Ishikawa (cell line): ENCODE data around the gene RNF10.

Source experiments
- CEBPB ChIP-seq: IDR thresholded peaks from 2 replicates; pipeline ENCODE4 v1.6.1; 2012
- EP300 ChIP-seq: IDR thresholded peaks from 2 replicates; pipeline ENCODE4 v1.6.1; 2012; ENCODE audit warnings: borderline replicate concordance
- YY1 ChIP-seq: IDR thresholded peaks from 2 replicates; pipeline ENCODE4 v1.6.1; 2012; ENCODE audit warnings: low read depth

DNA sequence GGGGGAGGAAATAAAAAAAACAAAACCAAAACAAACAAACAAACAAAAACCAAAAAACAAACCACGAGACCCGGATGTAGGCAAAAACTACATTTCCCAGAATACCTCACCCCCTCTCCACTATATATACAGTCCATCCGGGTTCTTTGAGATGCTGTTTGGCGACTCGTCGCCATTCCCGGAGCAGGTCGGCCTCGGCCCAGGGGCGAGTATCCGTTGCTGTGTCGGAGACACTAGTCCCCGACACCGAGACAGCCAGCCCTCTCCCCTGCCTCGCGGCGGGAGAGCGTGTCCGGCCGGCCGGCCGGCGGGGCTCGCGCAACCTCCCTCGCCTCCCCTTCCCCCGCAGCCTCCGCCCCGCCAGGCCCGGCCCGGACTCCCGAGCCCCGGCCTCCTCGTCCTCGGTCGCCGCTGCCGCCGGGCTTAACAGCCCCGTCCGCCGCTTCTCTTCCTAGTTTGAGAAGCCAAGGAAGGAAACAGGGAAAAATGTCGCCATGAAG, at the start of gene RNF10:
- no peak for TF ChIP-seq CEBPB
- peak; percentile 78 for TF ChIP-seq YY1
- no peak for TF ChIP-seq EP300
